Memory B cell (primary cell): ENCODE results near the gene TMEM235.
"Not testable (repeated sequence)": the region's sequence is repeated elsewhere in the genome, so short reads cannot be mapped to it uniquely, and the experiment has no call there.

Experiments used
- ATAC-seq: fragments of 150-1000 bp; cut with Tn5 transposase; 2 replicates; pipeline ENCODE4 v1.10.0; 2021; ENCODE audit warnings: low read depth, mild to moderate bottlenecking, moderate library complexity
- DNase-seq, 2 donors: peaks; one replicate each; pipeline ENCODE4 v3.0.0; 2022; ENCODE audit warnings: low spot score in 2 of 2
- H3K27ac Mint-ChIP-seq: one replicate; pipeline ENCODE4 v1.8.0; 2022; ENCODE audit warnings: mild to moderate bottlenecking, moderate library complexity, mixed read lengths
- H3K27me3 Mint-ChIP-seq: one replicate; pipeline ENCODE4 v1.8.0; 2022; ENCODE audit warnings: mixed read lengths
- H3K36me3 Mint-ChIP-seq: one replicate; pipeline ENCODE4 v1.8.0; 2022; ENCODE audit warnings: mild to moderate bottlenecking, mixed read lengths
- H3K4me1 Mint-ChIP-seq: one replicate; pipeline ENCODE4 v1.8.0; 2022; ENCODE audit warnings: mixed read lengths
- H3K4me3 Mint-ChIP-seq: one replicate; pipeline ENCODE4 v1.8.0; 2022; ENCODE audit warnings: mild to moderate bottlenecking, moderate library complexity, mixed read lengths
- H3K9me3 Mint-ChIP-seq: one replicate; pipeline ENCODE4 v1.8.0; 2022; ENCODE audit warnings: mixed read lengths

TMEM235 gene

GRCh38 chr17:78251773-78252103 lies 20.3 kb downstream of the TMEM235 start:
- Mint-ChIP-seq H3K9me3 (no peaks in the 10 kb centered on the region), H3K27me3 (peaks cover 1% of the 10 kb centered on the region), H3K4me3 (no peak overlapping the region), H3K4me1 (peaks cover 28% of the 10 kb centered on the region), H3K36me3 (no peaks in the 10 kb centered on the region), H3K27ac (no peak overlapping the region)
- DNase-seq (no peak), ATAC-seq (no peak)

- Mint-ChIP-seq H3K27ac (peak overlapping the region; percentile 36), H3K9me3 (no peaks in the 10 kb centered on the region)
Observed at GRCh38 chr17:78252111-78252634, 20.7 kb downstream of the TMEM235 start.

DNA sequence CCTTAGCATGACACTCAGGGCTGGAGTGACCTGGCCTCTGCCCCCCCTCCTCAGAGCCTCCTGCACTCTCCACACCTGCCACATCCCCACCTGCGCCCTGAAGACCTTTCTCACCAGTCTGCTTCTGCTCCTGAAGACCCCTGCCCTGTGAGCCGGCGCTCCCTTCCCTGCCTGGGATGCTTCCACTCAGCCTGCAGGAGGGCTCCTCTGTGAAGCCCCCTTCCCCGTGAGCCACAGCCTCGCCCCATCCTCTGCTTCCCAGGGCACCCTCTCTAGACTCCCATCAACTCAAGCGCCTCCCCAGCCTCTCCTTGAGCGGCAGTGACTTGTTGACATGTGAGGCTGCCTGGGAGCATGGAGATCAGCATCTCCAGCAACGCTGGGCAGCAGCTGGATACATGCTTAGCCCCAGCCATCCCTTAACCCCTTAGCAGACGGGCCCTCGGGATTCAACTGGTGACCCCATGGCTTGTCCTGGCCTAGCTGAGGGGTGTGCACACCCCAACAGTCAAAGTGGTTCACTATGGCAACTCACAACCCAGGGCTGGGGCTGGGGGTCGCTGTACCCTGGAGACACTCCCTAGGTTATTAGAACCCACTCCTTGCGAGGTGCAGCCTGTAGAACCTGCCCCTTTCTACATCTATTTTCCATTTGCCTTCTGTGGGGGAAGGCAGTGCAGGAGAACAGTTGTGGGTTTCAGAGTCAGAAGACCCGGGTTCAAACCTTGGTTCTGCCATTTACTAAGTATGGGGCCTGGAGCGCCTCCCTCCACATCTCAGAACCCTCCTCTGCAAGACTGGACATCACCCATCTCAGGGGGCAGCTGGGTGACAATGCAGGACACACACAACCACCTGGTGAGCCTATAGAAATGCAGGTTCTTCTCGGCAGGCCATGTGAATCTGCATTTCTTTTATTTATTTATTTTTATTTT lies 21.5 kb downstream of the TMEM235 start:
- ATAC-seq, result no peak
- Mint-ChIP-seq H3K36me3 (no peaks in the 10 kb centered on the region), H3K27me3 (peaks cover 4% of the 10 kb centered on the region), H3K9me3 (no peaks in the 10 kb centered on the region), H3K4me1 (peaks cover 33% of the 10 kb centered on the region), H3K4me3 (peak overlapping the region; percentile 87), H3K27ac (peak overlapping the region; percentile 36)
- no peak for DNase-seq

More at GRCh38 chr17:78252111-78252634, 20.7 kb downstream of the TMEM235 start:
- Mint-ChIP-seq H3K4me1 (peaks cover 28% of the 10 kb centered on the region), H3K36me3 (no peaks in the 10 kb centered on the region), H3K4me3 (peak overlapping the region; percentile 87), H3K27me3 (peaks cover 1% of the 10 kb centered on the region)
- DNase-seq, result peak; percentile 55 to 63
- peak; percentile 71 for ATAC-seq

- not testable (repeated sequence) for H3K27ac Mint-ChIP-seq, H3K36me3 Mint-ChIP-seq, DNase-seq, ATAC-seq, H3K27me3 Mint-ChIP-seq, H3K9me3 Mint-ChIP-seq
- H3K4me3 Mint-ChIP-seq, result peak overlapping the region; percentile 87
- H3K4me1 Mint-ChIP-seq, result peaks cover 37% of the 10 kb centered on the region
Observed at GRCh38 chr17:78253636-78253945, 22.2 kb downstream of the TMEM235 start.

DNA sequence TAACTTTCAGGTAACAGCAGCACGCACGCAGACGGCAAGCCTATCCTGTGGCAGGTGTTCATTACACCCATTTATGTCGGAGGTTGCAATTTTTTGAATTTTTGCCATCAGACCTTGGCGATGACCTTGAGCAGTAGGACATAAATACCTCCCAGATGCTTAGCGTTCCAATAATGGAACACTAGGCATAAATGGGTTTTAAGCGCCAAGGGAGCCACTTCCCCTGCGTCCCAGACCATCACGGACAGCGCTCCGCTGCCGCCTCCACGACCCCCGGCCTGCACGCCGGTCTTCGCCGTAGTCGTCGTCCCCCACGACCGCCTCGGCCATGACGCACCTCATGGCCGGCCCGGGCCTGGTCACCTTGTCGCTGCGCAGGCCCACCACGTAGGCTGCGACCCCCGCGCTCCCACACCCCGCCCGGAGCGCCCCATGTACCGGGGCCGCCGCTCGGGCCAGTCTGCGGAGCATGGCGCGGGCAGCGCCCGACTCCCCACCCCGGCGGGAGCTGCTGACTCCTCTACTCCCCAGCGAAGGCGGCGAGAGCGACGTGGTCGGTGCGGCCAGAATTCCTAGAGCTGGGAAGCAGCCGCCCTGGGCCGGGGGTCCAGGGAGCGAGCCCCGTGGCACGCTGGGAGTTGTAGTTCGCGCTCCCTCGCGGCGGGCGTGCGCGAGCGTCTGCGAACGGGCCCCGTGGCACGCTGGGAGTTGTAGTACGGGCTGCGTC lies 22.7 kb downstream of the TMEM235 start:
- H3K4me1 Mint-ChIP-seq, result peaks cover 38% of the 10 kb centered on the region
- peak overlapping the region; percentile 77 for H3K27ac Mint-ChIP-seq
- H3K27me3 Mint-ChIP-seq, result peaks cover 9% of the 10 kb centered on the region

GRCh38 chr17:78255029-78255656 lies 23.7 kb downstream of the TMEM235 start:
- Mint-ChIP-seq H3K4me1 (peaks cover 38% of the 10 kb centered on the region), H3K27me3 (peaks cover 11% of the 10 kb centered on the region), H3K4me3 (peak overlapping the region; percentile 61), H3K36me3 (no peaks in the 10 kb centered on the region), H3K9me3 (no peaks in the 10 kb centered on the region), H3K27ac (no peak overlapping the region)
- ATAC-seq (no peak), DNase-seq (no peak)

More for the DNA sequence above, 22.7 kb downstream of the TMEM235 start:
- DNase-seq, result peak; percentile 77 to 83
- peak; percentile 57 for ATAC-seq
- peak overlapping the region; percentile 87 for H3K4me3 Mint-ChIP-seq
- no peaks in the 10 kb centered on the region for H3K36me3 Mint-ChIP-seq
- no peaks in the 10 kb centered on the region for H3K9me3 Mint-ChIP-seq

- no peak overlapping the region for H3K4me3 Mint-ChIP-seq
- H3K27me3 Mint-ChIP-seq, result peaks cover 10% of the 10 kb centered on the region
- DNase-seq, result no peak
- no peak for ATAC-seq
- no peaks in the 10 kb centered on the region for H3K36me3 Mint-ChIP-seq
- H3K9me3 Mint-ChIP-seq, result no peaks in the 10 kb centered on the region
- H3K4me1 Mint-ChIP-seq, result peaks cover 32% of the 10 kb centered on the region
- no peak overlapping the region for H3K27ac Mint-ChIP-seq
Observed at GRCh38 chr17:78255953-78256706, 24.7 kb downstream of the TMEM235 start.

DNA sequence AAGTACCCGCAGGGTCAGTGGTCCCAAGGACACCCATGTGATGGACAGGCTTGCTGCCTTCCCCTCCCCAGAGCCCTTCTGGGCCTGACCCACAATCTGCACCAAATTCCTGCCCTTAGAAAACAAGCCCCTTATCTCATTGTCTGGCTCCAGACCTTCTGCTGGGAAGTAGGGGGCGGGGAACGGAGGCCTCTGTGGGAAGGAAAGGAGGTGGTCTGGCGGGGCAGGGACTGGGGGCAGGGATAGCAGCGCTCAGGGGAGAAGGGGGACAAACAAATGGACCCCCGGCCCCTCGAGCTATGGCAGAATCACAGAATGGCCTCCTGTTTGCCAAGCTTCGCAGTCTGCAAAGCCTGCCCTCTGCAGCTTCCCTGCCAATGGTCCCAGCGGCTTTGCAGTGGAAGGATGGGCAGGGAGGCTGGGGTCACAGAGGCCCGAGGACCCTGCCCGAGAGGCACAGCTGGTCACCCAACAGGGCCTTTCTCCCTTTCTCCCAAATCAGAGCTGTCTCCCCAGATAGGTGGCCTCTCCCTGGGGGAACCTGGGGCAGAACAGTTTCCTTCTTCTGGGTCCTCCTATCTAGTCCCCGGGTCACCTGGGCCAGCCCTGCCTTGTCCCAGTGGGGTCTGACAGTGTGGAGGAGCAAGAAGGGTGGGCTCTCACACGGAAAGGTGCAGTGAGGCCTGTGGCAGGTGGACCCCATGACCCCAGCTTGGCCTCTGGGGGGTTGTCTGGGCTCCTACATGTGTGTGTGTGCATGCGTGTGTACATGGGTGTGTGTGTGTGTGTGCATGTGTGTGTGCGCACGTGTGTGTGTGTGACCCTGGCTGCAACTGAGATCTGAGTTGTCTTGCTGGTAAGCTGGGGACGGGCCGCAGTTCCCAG lies 25.5 kb downstream of the TMEM235 start:
- ATAC-seq (no peak), DNase-seq (no peak)
- Mint-ChIP-seq H3K36me3 (no peaks in the 10 kb centered on the region), H3K9me3 (no peaks in the 10 kb centered on the region), H3K4me1 (peaks cover 25% of the 10 kb centered on the region), H3K27ac (no peak overlapping the region), H3K4me3 (no peak overlapping the region), H3K27me3 (peaks cover 10% of the 10 kb centered on the region)

- Mint-ChIP-seq H3K9me3 (no peaks in the 10 kb centered on the region), H3K4me1 (peaks cover 18% of the 10 kb centered on the region), H3K4me3 (peak overlapping the region; percentile 24), H3K27me3 (peaks cover 10% of the 10 kb centered on the region), H3K27ac (peak overlapping the region; percentile 71), H3K36me3 (no peaks in the 10 kb centered on the region)
- ATAC-seq (peak; percentile 61), DNase-seq (peak; percentile 46 to 49)
Observed at GRCh38 chr17:78257810-78258322, 26.4 kb downstream of the TMEM235 start.

DNA sequence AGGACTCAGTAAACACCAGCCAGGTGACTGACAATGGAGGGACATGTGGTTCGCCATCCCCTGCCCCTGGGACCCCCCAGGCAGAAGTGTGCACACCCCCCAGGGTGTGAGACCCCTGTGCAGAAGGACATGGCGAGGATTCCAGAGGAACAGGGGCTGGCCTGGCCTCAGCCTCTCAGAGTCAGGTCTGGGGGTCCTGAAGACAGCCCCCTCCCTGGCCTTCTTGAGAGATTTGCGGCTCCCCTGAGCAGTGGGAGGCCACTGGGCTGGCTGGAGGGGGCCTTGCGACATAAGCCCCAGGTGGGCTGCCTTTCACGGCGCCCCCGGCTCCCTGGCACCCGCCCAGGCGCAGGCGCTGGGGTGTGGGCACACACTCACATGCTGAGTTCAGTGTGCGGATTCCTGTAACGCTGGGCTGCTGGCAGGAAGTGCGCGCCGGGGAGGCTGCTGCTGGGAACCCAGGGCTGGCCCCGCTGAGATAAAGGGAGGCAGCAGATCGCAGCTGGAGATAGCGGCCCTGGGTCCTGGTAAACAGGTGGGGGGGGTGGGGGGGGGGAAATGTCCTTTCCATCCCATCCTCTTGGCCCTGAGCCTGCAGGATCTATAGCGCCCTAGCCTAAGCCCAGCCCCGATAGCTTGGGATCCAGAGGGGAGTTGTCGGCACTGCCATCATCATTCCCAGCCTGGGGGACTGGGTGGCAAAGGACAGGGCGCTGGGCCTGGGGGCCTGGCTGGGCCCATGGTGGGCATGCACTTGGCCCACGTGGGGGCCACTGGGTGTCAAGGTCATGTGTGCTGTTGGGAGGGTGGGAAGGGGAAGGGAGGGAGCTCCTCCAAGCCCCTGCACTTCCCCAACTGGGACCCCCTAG lies 27.1 kb downstream of the TMEM235 start:
- no peak for DNase-seq
- Mint-ChIP-seq H3K9me3 (no peaks in the 10 kb centered on the region), H3K4me1 (peaks cover 13% of the 10 kb centered on the region), H3K36me3 (no peaks in the 10 kb centered on the region), H3K27ac (peak overlapping the region; percentile 71), H3K4me3 (no peak overlapping the region), H3K27me3 (peaks cover 10% of the 10 kb centered on the region)
- ATAC-seq, result peak; percentile 21

DNA sequence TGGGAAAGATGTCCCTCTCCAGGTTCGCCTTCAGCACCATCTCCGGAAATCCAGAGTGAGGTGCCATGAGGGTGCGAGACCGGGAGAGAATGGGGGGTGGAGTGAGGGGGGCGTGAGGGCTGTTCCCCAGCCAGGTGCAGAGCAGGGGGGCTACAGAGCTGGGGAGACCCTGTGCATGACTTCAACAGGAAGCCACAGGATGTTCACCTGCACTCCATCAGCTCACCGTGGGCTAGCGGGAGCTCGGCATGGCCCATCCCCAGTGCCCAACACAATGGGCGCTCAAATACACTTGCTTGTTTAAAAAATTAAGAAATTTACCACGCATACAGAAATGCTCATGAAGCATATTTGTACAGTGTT lies 27.7 kb downstream of the TMEM235 start:
- H3K9me3 Mint-ChIP-seq, result no peaks in the 10 kb centered on the region
- no peak overlapping the region for H3K27ac Mint-ChIP-seq

More for the DNA sequence above, 27.7 kb downstream of the TMEM235 start:
- DNase-seq (no peak), ATAC-seq (no peak)
- peaks cover 10% of the 10 kb centered on the region for H3K27me3 Mint-ChIP-seq
- peaks cover 13% of the 10 kb centered on the region for H3K4me1 Mint-ChIP-seq
- H3K4me3 Mint-ChIP-seq, result no peak overlapping the region
- H3K36me3 Mint-ChIP-seq, result no peaks in the 10 kb centered on the region
